ES-I3 (cell line): ENCODE measurements around the gene CACNB4.
"Not testable (repeated sequence)": the region's sequence is repeated elsewhere in the genome, so short reads cannot be mapped to it uniquely, and the experiment has no call there.

Experiments
- H3K36me3 ChIP-seq: 2 replicates; pipeline ENCODE4 v1.6.1; 2013; ENCODE audit warnings: mild to moderate bottlenecking, low read length, control low read depth, moderate library complexity; ENCODE audit not compliant: insufficient read depth
- H3K4me1 ChIP-seq: 2 replicates; pipeline ENCODE4 v1.6.1; 2013; ENCODE audit warnings: mild to moderate bottlenecking, control low read depth, low read length; ENCODE audit not compliant: insufficient read depth
- H3K9ac ChIP-seq: 2 replicates; pipeline ENCODE4 v1.6.1; 2013; ENCODE audit warnings: low read depth, mild to moderate bottlenecking, low read length, moderate library complexity
- H3K9me3 ChIP-seq: 2 replicates; pipeline ENCODE4 v1.6.1; 2013; ENCODE audit warnings: mild to moderate bottlenecking, low read length, moderate library complexity; ENCODE audit not compliant: control insufficient read depth, insufficient read depth

The CACNB4 gene

DNA sequence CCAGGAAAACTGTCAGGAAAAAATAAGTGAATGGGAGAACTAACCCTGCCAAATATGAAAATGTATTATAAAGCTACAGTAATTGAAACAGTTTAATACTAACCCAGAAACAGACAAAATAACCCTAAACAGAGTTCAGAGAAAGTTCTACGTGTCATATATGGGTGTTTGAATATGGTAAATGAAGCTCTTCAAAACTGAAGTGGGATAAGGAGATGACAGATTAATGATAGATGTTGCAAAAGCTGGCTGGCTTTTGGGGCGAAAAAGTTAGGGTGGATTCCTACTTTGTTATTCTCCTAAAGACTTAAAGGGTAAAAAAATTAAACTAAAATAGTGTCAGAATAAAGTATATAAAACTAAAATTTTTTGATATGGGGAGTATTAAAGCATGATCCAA lies 168.8 kb downstream of the CACNB4 start:
- H3K4me1 ChIP-seq, result peaks cover 15% of the 10 kb centered on the region
- no peaks in the 10 kb centered on the region for H3K9me3 ChIP-seq
- H3K9ac ChIP-seq, result no peak overlapping the region
- H3K36me3 ChIP-seq, result no peaks in the 10 kb centered on the region

DNA sequence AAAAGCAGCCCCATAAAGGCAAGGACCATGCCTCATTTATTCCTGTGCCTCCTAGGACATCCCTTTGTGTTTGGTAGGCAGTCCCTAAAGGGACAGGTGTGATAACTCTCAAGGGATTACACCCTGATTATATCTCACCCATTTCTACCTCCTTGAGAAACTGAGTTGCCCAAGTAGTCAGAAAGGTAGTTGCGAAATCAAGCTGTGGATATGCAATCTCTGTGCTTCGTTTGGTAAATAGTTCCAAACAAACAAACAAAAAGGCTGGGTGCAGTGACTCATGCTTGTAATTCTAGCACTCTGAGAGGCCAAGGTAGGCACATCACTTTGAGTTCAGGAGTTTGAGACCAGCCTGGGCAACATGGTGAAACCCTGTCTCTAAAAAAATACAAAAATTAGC lies 170.5 kb downstream of the CACNB4 start:
- Histone ChIP-seq H3K36me3 (no peaks in the 10 kb centered on the region), H3K9ac (no peak overlapping the region), H3K4me1 (peaks cover 15% of the 10 kb centered on the region; the same call in 1 of the 2 replicates), H3K9me3 (no peaks in the 10 kb centered on the region)

- Histone ChIP-seq H3K9ac (no peak overlapping the region), H3K36me3 (no peaks in the 10 kb centered on the region), H3K9me3 (no peaks in the 10 kb centered on the region), H3K4me1 (peaks cover 15% of the 10 kb centered on the region; the same call in 1 of the 2 replicates)
Measured at GRCh38 chr2:151927501-151928221, 171.2 kb downstream of the CACNB4 start.

DNA sequence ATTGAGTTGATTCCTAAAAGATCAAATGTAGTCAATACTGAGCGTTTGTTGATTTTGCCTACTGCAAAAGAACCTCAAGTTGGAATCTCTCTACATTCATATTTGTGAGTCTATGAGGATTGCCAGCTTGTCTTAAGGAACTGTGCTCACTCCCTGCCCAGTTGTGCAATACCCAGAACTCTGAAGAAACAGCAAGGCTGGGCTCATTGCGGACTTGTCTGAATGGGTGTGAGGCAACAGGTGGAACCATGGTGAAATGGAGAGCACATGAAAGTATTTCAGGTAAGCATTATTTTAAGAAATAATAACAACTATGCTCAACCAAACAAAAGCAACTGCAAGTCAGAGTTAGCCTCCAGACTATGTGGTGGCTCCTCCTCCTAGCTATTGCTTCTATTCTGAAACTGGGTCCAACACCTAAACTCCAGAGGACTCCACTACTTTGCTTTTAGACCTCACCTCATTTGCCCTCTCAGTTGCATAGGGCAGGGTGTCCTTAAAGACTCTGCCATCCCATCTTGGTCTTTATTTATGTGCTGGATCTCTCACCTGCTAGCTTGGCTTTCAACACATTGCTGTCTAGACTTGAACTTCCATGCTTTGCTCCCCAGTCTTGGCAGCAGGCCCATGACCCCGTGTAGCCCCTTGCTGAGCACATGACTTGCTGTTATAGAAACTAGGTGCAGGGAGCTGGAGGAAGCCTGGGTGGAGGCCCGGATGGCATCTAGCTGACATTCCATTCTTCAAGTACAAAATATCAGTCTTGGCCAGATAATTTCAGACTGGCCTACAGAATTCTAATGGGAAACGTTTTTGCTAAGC lies 175.8 kb downstream of the CACNB4 start:
- Histone ChIP-seq H3K9me3 (no peaks in the 10 kb centered on the region), H3K9ac (no peak overlapping the region), H3K4me1 (peaks cover 5% of the 10 kb centered on the region; the same call in 1 of the 2 replicates), H3K36me3 (no peaks in the 10 kb centered on the region)

DNA sequence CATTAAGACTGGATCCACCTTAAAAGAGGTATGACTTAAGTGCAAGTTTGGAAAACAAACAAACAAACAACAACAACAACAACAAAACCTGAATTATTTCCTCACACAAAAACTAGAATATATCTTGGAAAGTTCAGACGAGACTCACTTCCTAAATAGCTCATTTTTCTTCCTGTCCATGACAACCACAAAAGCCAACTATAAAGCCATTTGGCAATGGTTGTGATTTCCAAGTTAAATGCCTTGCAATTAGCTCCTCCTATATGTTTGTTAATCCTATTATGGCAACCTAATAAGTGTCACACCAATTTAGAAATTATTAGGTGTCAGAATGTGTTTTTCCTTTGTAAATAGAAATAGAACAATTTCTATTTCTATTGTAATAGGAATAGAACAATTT lies 179.1 kb downstream of the CACNB4 start:
- no peaks in the 10 kb centered on the region for H3K4me1 ChIP-seq
- H3K9me3 ChIP-seq, result no peaks in the 10 kb centered on the region
- H3K9ac ChIP-seq, result no peak overlapping the region
- H3K36me3 ChIP-seq, result no peaks in the 10 kb centered on the region

- H3K4me1 ChIP-seq, result no peaks in the 10 kb centered on the region
Measured at GRCh38 chr2:151918308-151918707, 180.5 kb downstream of the CACNB4 start.

DNA sequence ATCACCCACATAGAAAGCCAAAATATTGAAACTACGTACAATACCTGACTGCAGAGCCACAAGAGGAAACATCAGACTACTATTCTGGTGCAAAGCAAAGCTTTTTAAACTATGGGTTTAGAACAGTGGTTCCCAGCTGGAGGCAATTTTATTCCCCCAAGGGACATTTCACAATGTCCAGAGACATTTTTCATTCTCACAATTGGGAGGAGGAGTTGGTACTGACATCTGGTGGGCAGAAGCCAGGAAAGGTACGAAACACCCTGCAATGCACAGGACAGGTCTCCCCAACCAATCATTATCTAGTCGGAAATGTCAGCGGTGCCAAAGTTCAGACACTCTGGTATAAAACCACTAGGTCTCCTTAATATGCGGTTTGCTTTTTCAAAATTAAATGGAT lies 182.2 kb downstream of the CACNB4 start:
- Histone ChIP-seq H3K36me3 (no peaks in the 10 kb centered on the region), H3K9ac (no peak overlapping the region), H3K9me3 (no peaks in the 10 kb centered on the region), H3K4me1 (no peaks in the 10 kb centered on the region)

More at GRCh38 chr2:151918308-151918707, 180.5 kb downstream of the CACNB4 start:
- Histone ChIP-seq H3K36me3 (no peaks in the 10 kb centered on the region), H3K9me3 (no peaks in the 10 kb centered on the region), H3K9ac (no peak overlapping the region)

DNA sequence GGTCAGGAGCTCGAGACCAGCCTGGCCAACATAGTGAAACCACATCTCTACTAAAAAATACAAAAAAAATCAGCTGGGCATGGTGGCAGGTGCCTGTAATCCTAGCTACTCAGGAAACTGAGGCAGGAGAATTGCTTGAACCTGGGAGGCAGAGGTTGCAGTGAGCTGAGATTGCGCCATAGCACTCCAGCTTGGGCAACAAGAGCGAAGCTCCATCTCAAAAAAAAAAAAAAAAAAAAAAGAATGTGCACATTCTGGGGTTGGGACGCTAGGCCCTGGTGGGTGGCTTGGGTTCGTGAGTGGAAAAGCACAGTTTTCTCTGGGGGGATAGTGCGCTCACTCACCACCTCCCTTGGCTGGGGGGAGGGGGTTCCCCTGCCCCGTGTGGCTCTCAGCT lies 183.2 kb downstream of the CACNB4 start:
- H3K4me1 ChIP-seq, H3K36me3 ChIP-seq, H3K9me3 ChIP-seq, H3K9ac ChIP-seq: not testable (repeated sequence)

- Histone ChIP-seq H3K9ac (no peak overlapping the region), H3K4me1 (no peaks in the 10 kb centered on the region), H3K36me3 (no peaks in the 10 kb centered on the region), H3K9me3 (no peaks in the 10 kb centered on the region)
Measured at GRCh38 chr2:151914989-151915628, 183.7 kb downstream of the CACNB4 start.

- no peaks in the 10 kb centered on the region for H3K36me3 ChIP-seq
- H3K9me3 ChIP-seq, result no peaks in the 10 kb centered on the region
- H3K9ac ChIP-seq, result no peak overlapping the region
- peaks cover 2% of the 10 kb centered on the region; the same call in 1 of the 2 replicates for H3K4me1 ChIP-seq
Measured at GRCh38 chr2:151908204-151908882, 190.5 kb downstream of the CACNB4 start.

GRCh38 chr2:151907286-151908203 lies 191.3 kb downstream of the CACNB4 start:
- H3K36me3 ChIP-seq, result no peaks in the 10 kb centered on the region

GRCh38 chr2:151906633-151906998 lies 192.2 kb downstream of the CACNB4 start:
- Histone ChIP-seq H3K36me3 (no peaks in the 10 kb centered on the region), H3K9ac (no peak overlapping the region), H3K9me3 (no peaks in the 10 kb centered on the region), H3K4me1 (peaks cover 2% of the 10 kb centered on the region; the same call in 1 of the 2 replicates)

More at GRCh38 chr2:151907286-151908203, 191.3 kb downstream of the CACNB4 start:
- H3K9me3 ChIP-seq, result no peaks in the 10 kb centered on the region
- H3K4me1 ChIP-seq, result peaks cover 2% of the 10 kb centered on the region; the same call in 1 of the 2 replicates
- H3K9ac ChIP-seq, result no peak overlapping the region

DNA sequence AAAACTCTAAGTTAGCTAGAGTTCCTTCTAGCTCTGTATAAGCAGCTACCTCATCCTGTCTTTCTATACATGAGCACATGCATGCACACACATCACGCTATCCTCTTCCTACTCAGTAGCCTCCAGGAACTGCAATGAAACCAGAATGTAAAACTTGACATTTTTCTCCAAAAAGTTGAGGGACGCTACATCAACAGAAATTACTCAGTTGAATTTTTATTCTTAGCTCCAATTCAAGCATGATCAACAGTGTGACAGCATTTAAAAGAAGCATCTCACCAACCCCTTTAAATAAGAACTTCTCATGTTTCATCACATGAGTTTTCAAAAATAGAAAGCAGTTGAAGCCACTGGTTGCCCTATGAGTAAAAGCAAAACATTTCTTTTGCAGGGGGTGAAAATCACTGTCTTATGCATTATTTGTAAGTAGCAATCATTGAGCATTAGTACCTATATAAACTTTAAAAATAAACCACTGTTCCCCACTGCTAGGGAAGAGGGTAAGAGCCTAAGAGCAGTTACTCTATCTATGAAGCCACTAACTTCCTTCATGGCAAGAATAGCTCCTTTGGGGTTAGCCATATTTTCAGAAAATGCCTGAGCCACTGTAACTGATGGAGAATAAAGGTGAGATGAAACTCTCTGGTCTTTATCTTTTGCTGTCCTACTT lies 192.7 kb downstream of the CACNB4 start:
- Histone ChIP-seq H3K4me1 (peaks cover 2% of the 10 kb centered on the region; the same call in 1 of the 2 replicates), H3K36me3 (no peaks in the 10 kb centered on the region), H3K9me3 (no peaks in the 10 kb centered on the region), H3K9ac (no peak overlapping the region)
